GM23338 (cell line): ENCODE data around the gene WWC1. TPM values are rescaled to one million over a fixed set of nuclear protein-coding genes. Genes with fewer than 3 reads are reported as not detected.

Source experiments
- ATAC-seq: fragments of 200-7000 bp; cut with Tn5 transposase; 3 replicates; pipeline ENCODE4 v1.9.1; 2020
- DNase-seq: peaks from one replicate; pipeline ENCODE4 v3.0.0-alpha.2; 2015; ENCODE audit warnings: low spot score
- H2AFZ ChIP-seq: fragments of 200-600 bp; sonication (generic); 2 replicates; pipeline ENCODE4 v1.8.0; 2016; ENCODE audit warnings: antibody characterized with exemption, mild to moderate bottlenecking, moderate library complexity
- H3F3A ChIP-seq: fragments of 200-600 bp; sonication (generic); replicated peaks from 2 replicates; pipeline ENCODE4 v1.8.0; 2017; ENCODE audit warnings: antibody characterized with exemption, mixed run types, low read depth
- H3K27ac ChIP-seq: fragments of 200-600 bp; sonication (generic); 2 replicates; pipeline ENCODE4 v1.6.1; 2016; ENCODE audit warnings: low read depth
- H3K27me3 ChIP-seq: fragments of 200-600 bp; sonication (generic); 2 replicates; pipeline ENCODE4 v1.8.0; 2016; ENCODE audit warnings: mild to moderate bottlenecking, mixed run types, moderate library complexity; ENCODE audit not compliant: insufficient read depth
- H3K36me3 ChIP-seq: fragments of 200-600 bp; sonication (generic); 2 replicates; pipeline ENCODE4 v1.8.0; 2016; ENCODE audit warnings: mild to moderate bottlenecking; ENCODE audit not compliant: insufficient read depth
- H3K4me1 ChIP-seq: fragments of 200-600 bp; sonication (generic); 2 replicates; pipeline ENCODE4 v1.8.0; 2016; ENCODE audit warnings: mild to moderate bottlenecking, moderate library complexity; ENCODE audit not compliant: insufficient read depth
- H3K4me2 ChIP-seq: fragments of 200-600 bp; sonication (generic); 2 replicates; pipeline ENCODE4 v1.7.1; 2017; ENCODE audit warnings: mixed run types
- H3K4me3 ChIP-seq: fragments of 200-600 bp; sonication (generic); 2 replicates; pipeline ENCODE4 v1.6.1; 2016; ENCODE audit warnings: mixed run types
- H3K79me2 ChIP-seq: fragments of 200-600 bp; sonication (generic); replicated peaks from 2 replicates; pipeline ENCODE4 v1.8.0; 2017; ENCODE audit warnings: mild to moderate bottlenecking; ENCODE audit not compliant: insufficient read depth
- H3K9me2 ChIP-seq: fragments of 200-600 bp; sonication (generic); 2 replicates; pipeline ENCODE4 v1.8.0; 2017; ENCODE audit not compliant: insufficient read depth
- H4K20me1 ChIP-seq: fragments of 200-600 bp; sonication (generic); replicated peaks from 2 replicates; pipeline ENCODE4 v1.8.0; 2017; ENCODE audit warnings: mild to moderate bottlenecking; ENCODE audit not compliant: insufficient read depth
- H3K27ac Mint-ChIP-seq: 2 replicates; pipeline ENCODE4 v1.8.0; 2020; ENCODE audit warnings: inconsistent platforms, mild to moderate bottlenecking, moderate library complexity, mixed read lengths
- H3K27me3 Mint-ChIP-seq: 3 replicates; pipeline ENCODE4 v1.8.0; 2022; ENCODE audit warnings: low read depth, mild to moderate bottlenecking, moderate library complexity, mixed read lengths, inconsistent platforms; ENCODE audit not compliant: insufficient read depth, poor library complexity
- H3K36me3 Mint-ChIP-seq: 3 replicates; pipeline ENCODE4 v1.8.0; 2021; ENCODE audit warnings: low read depth, mild to moderate bottlenecking, inconsistent platforms, moderate library complexity, mixed read lengths
- H3K4me1 Mint-ChIP-seq: 3 replicates; pipeline ENCODE4 v1.8.0; 2020; ENCODE audit warnings: mild to moderate bottlenecking, inconsistent platforms, mixed read lengths
- H3K4me3 Mint-ChIP-seq: 3 replicates; pipeline ENCODE4 v1.8.0; 2021; ENCODE audit warnings: moderate library complexity, mild to moderate bottlenecking, inconsistent platforms, mixed read lengths
- H3K9me3 Mint-ChIP-seq: 3 replicates; pipeline ENCODE4 v1.8.0; 2020; ENCODE audit warnings: moderate library complexity, mild to moderate bottlenecking, inconsistent platforms, mixed read lengths
- CREB1 ChIP-seq: fragments of 250-450 bp; sonication (Bioruptor Pico); IDR thresholded peaks from 2 replicates; pipeline ENCODE4 v1.5.0; 2020; ENCODE audit warnings: low read depth, mild to moderate bottlenecking, moderate library complexity
- CTCF ChIP-seq, 2 experiments: fragments of 200-600 bp in 1 of 2; sonication (generic) in 1 of 2; conservative IDR thresholded peaks; 2 replicates each; pipeline versions ENCODE4 v1.5.1 to v1.6.1; 2016 to 2017; ENCODE audit warnings: antibody characterized with exemption in 2 of 2, low read depth in 2 of 2, mild to moderate bottlenecking in 2 of 2, moderate library complexity in 1 of 2
- ETS1 ChIP-seq: IDR thresholded peaks from 2 replicates; pipeline ENCODE4 v1.6.1; 2016; ENCODE audit warnings: antibody characterized with exemption
- EZH2 ChIP-seq: fragments of 200-600 bp; sonication (generic); IDR thresholded peaks from one replicate; pipeline ENCODE4 v1.8.0; 2017; ENCODE audit warnings: antibody characterized with exemption, mild to moderate bottlenecking, low read depth; ENCODE audit not compliant: unreplicated experiment
- EZH2phosphoT487 ChIP-seq: fragments of 200-600 bp; sonication (generic); IDR thresholded peaks from one replicate; pipeline ENCODE4 v1.8.1; 2018; ENCODE audit warnings: antibody characterized with exemption; ENCODE audit not compliant: unreplicated experiment
- JUNB ChIP-seq: IDR thresholded peaks from one replicate; pipeline ENCODE4 v1.6.1; 2016; ENCODE audit warnings: antibody characterized with exemption; ENCODE audit not compliant: unreplicated experiment
- NANOG ChIP-seq: IDR thresholded peaks from 2 replicates; pipeline ENCODE4 v1.6.1; 2016; ENCODE audit warnings: antibody characterized with exemption, borderline replicate concordance
- POLR2AphosphoS5 ChIP-seq: IDR thresholded peaks from 2 replicates; pipeline ENCODE4 v1.6.1; 2016; ENCODE audit warnings: antibody characterized with exemption, low read depth
- REST ChIP-seq: IDR thresholded peaks from one replicate; pipeline ENCODE4 v1.6.1; 2018; ENCODE audit warnings: antibody characterized with exemption; ENCODE audit not compliant: unreplicated experiment
- STAT1 ChIP-seq: IDR thresholded peaks from one replicate; pipeline ENCODE4 v1.6.1; 2016; ENCODE audit warnings: antibody characterized with exemption; ENCODE audit not compliant: unreplicated experiment
- ZNF114 ChIP-seq: fragments of 250-450 bp; sonication (Bioruptor Pico); IDR thresholded peaks from 2 replicates; pipeline ENCODE4 v1.5.0; 2020; ENCODE audit warnings: mild to moderate bottlenecking, moderate library complexity
- ZNF331 ChIP-seq: fragments of 250-450 bp; sonication (Bioruptor Pico); IDR thresholded peaks from 2 replicates; pipeline ENCODE4 v1.5.0; 2020; ENCODE audit warnings: low read depth, mild to moderate bottlenecking, moderate library complexity
- ZNF462 ChIP-seq: fragments of 250-450 bp; sonication (Bioruptor Pico); IDR thresholded peaks from 2 replicates; pipeline ENCODE4 v1.5.0; 2020; ENCODE audit warnings: mild to moderate bottlenecking, moderate library complexity
- polyA plus RNA-seq: library from polyadenylated mRNA; unstranded; fragments of >200 nt; fragmentation: Nextera tagmentation; extraction: Ambion mirVana; gene quantifications from 2 replicates; pipeline ENCODE4 v1.2.1, GENCODE V29; 2016
- total RNA-seq: library from RNA; depleted of rRNA; stranded (reverse); fragments of >200 nt; shearing (Covaris generic); gene quantifications from 2 replicates; pipeline ENCODE4 v1.2.3, GENCODE V29; 2014

WWC1 gene
- total and polyA plus RNA-seq, 2 experiments from 2014 or later: 25.4 to 27.8 TPM

- Histone ChIP-seq H2AFZ (no peak overlapping the region), H3K79me2 (no peaks in the 10 kb centered on the region), H3K27me3 (no peaks in the 10 kb centered on the region), H3K4me2 (no peak overlapping the region), H3F3A (no peaks in the 10 kb centered on the region), H3K4me3 (no peak overlapping the region), H3K36me3 (peaks cover 5% of the 10 kb centered on the region; the same call in 1 of the 2 replicates), H4K20me1 (no peaks in the 10 kb centered on the region), H3K9me2 (no peaks in the 10 kb centered on the region), H3K27ac (no peak overlapping the region), H3K4me1 (no peaks in the 10 kb centered on the region)
- Mint-ChIP-seq H3K27ac (no peak overlapping the region), H3K4me1 (no peaks in the 10 kb centered on the region), H3K27me3 (peaks cover 2% of the 10 kb centered on the region), H3K36me3 (peaks cover 35% of the 10 kb centered on the region), H3K4me3 (no peak overlapping the region), H3K9me3 (no peaks in the 10 kb centered on the region; the same call in 2 of the 3 replicates)
- ATAC-seq (no peak), DNase-seq (no peak)
- TF ChIP-seq CREB1 (CRISPR knock-in tag) (no peak), REST (no peak), EZH2phosphoT487 (no peak), EZH2 (no peak), ZNF462 (CRISPR knock-in tag) (no peak), ZNF331 (no peak), STAT1 (no peak), JUNB (no peak), CTCF (conservative IDR thresholded peaks at IDR 0.05; ENCODE audit: low read depth in 2 of 2) (no peak), NANOG (no peak), ZNF114 (CRISPR knock-in tag) (no peak), POLR2AphosphoS5 (no peak), ETS1 (no peak)
Observed at GRCh38 chr5:168426864-168427172, 135.4 kb downstream of the WWC1 start.
